Measurements from ENCODE around the gene DNASE1L2.

The DNASE1L2 gene

DNA sequence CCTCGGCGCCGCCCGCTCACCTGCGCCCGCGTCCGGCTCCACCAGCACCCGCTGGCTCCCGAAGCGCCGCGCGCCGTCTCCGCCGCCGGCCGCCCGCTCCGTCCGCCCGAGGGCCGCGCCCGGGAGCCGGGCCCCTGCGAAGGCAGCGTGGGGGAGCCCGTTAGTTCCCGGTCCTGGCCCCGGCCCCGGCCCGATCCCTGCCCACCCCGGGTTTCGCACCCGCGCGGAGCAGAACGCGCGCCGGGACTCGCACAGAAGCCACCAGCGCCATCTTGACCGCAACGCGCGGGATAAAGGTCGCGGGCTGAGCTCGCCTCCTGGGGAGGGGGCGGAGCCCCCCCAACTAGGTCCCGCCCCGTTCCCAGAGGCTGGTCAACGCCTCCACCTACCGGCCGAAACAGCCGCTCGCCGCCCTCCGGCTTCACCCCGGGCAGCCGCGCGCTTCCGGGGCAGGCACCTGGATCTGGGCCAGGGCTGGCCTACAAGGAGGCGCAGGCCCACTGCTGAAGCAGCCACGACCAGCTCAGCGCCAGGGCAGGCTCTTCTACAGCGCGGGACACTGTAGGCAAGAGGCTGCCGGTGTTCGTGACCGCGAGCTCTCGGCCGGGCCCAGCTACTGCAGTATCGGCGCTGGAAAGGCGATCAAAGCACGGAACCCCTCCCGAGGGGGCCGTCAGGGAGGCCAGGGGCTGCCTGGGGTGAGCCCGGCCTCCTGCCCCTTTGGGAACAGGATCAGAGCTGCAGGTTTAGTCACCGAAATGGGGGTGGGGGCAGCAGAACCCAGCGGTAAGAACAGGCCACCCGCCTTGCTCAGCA lies 15.3 kb downstream of the DNASE1L2 start, which contains the start of gene ECI1 (continued):
- TF ChIP-seq GLI4 (tag by site-specific recombination; IDR thresholded peaks at IDR 0.05) (no peak), ZNF48 (tag by site-specific recombination; IDR thresholded peaks at IDR 0.05) (no peak), ZNF37A (tag by site-specific recombination; IDR thresholded peaks at IDR 0.05) (0 out of 2 replicates have a peak, but pooled peaks have one; percentile 6), ZBTB21 (tag by site-specific recombination; IDR thresholded peaks at IDR 0.05) (no peak), ZNF248 (tag by site-specific recombination; IDR thresholded peaks at IDR 0.05) (no peak), ZNF571 (tag by site-specific recombination; IDR thresholded peaks at IDR 0.05) (no peak), ZNF426 (tag by site-specific recombination; IDR thresholded peaks at IDR 0.05) (no peak), SP2 (tag by site-specific recombination; IDR thresholded peaks at IDR 0.05) (peak; percentile 98), ZNF521 (tag by site-specific recombination; IDR thresholded peaks at IDR 0.05) (no peak), ZNF555 (tag by site-specific recombination; conservative IDR thresholded peaks at IDR 0.05) (no peak), ZNF707 (tag by site-specific recombination; IDR thresholded peaks at IDR 0.05) (no peak), ZNF791 (tag by site-specific recombination; IDR thresholded peaks at IDR 0.05) (no peak), ZNF843 (tag by site-specific recombination; IDR thresholded peaks at IDR 0.05) (peak; percentile 75), ZNF221 (tag by site-specific recombination; IDR thresholded peaks at IDR 0.05; ENCODE audit: borderline replicate concordance) (no peak), ZNF626 (tag by site-specific recombination; IDR thresholded peaks at IDR 0.05) (no peak; the same call in 1 of the 2 replicates), ZNF747 (tag by site-specific recombination; IDR thresholded peaks at IDR 0.05) (no peak), ZNF785 (tag by site-specific recombination; IDR thresholded peaks at IDR 0.05) (no peak), ZNF664 (tag by site-specific recombination; IDR thresholded peaks at IDR 0.05) (no peak), ZNF175 (tag by site-specific recombination; IDR thresholded peaks at IDR 0.05) (no peak), ZNF654 (tag by site-specific recombination; IDR thresholded peaks at IDR 0.05; ENCODE audit: low read depth) (peak; percentile 55), ZNF211 (tag by site-specific recombination; IDR thresholded peaks at IDR 0.05; ENCODE audit: low read depth) (no peak), ZNF621 (tag by site-specific recombination; IDR thresholded peaks at IDR 0.05) (no peak), ZNF132 (tag by site-specific recombination; IDR thresholded peaks at IDR 0.05; ENCODE audit: borderline replicate concordance) (no peak)
- TF ChIP-seq, protein P1, sequence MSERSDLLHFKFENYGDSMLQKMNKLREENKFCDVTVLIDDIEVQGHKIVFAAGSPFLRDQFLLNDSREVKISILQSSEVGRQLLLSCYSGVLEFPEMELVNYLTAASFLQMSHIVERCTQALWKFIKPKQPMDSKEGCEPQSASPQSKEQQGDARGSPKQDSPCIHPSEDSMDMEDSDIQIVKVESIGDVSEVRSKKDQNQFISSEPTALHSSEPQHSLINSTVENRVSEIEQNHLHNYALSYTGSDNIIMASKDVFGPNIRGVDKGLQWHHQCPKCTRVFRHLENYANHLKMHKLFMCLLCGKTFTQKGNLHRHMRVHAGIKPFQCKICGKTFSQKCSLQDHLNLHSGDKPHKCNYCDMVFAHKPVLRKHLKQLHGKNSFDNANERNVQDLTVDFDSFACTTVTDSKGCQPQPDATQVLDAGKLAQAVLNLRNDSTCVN (tag by site-specific recombination; optimal IDR thresholded peaks at IDR 0.05): peak; percentile 97
- TF ChIP-seq, protein P2, sequence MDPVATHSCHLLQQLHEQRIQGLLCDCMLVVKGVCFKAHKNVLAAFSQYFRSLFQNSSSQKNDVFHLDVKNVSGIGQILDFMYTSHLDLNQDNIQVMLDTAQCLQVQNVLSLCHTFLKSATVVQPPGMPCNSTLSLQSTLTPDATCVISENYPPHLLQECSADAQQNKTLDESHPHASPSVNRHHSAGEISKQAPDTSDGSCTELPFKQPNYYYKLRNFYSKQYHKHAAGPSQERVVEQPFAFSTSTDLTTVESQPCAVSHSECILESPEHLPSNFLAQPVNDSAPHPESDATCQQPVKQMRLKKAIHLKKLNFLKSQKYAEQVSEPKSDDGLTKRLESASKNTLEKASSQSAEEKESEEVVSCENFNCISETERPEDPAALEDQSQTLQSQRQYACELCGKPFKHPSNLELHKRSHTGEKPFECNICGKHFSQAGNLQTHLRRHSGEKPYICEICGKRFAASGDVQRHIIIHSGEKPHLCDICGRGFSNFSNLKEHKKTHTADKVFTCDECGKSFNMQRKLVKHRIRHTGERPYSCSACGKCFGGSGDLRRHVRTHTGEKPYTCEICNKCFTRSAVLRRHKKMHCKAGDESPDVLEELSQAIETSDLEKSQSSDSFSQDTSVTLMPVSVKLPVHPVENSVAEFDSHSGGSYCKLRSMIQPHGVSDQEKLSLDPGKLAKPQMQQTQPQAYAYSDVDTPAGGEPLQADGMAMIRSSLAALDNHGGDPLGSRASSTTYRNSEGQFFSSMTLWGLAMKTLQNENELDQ (tag by site-specific recombination; IDR thresholded peaks at IDR 0.05; ENCODE audit: low read depth): no peak
- TF ChIP-seq, protein P3, sequence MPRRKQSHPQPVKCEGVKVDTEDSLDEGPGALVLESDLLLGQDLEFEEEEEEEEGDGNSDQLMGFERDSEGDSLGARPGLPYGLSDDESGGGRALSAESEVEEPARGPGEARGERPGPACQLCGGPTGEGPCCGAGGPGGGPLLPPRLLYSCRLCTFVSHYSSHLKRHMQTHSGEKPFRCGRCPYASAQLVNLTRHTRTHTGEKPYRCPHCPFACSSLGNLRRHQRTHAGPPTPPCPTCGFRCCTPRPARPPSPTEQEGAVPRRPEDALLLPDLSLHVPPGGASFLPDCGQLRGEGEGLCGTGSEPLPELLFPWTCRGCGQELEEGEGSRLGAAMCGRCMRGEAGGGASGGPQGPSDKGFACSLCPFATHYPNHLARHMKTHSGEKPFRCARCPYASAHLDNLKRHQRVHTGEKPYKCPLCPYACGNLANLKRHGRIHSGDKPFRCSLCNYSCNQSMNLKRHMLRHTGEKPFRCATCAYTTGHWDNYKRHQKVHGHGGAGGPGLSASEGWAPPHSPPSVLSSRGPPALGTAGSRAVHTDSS (tag by site-specific recombination; IDR thresholded peaks at IDR 0.05): no peak
- TF ChIP-seq, protein P4, sequence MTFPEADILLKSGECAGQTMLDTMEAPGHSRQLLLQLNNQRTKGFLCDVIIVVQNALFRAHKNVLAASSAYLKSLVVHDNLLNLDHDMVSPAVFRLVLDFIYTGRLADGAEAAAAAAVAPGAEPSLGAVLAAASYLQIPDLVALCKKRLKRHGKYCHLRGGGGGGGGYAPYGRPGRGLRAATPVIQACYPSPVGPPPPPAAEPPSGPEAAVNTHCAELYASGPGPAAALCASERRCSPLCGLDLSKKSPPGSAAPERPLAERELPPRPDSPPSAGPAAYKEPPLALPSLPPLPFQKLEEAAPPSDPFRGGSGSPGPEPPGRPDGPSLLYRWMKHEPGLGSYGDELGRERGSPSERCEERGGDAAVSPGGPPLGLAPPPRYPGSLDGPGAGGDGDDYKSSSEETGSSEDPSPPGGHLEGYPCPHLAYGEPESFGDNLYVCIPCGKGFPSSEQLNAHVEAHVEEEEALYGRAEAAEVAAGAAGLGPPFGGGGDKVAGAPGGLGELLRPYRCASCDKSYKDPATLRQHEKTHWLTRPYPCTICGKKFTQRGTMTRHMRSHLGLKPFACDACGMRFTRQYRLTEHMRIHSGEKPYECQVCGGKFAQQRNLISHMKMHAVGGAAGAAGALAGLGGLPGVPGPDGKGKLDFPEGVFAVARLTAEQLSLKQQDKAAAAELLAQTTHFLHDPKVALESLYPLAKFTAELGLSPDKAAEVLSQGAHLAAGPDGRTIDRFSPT (tag by site-specific recombination; IDR thresholded peaks at IDR 0.05): peak; percentile 100
- TF ChIP-seq, protein P5, sequence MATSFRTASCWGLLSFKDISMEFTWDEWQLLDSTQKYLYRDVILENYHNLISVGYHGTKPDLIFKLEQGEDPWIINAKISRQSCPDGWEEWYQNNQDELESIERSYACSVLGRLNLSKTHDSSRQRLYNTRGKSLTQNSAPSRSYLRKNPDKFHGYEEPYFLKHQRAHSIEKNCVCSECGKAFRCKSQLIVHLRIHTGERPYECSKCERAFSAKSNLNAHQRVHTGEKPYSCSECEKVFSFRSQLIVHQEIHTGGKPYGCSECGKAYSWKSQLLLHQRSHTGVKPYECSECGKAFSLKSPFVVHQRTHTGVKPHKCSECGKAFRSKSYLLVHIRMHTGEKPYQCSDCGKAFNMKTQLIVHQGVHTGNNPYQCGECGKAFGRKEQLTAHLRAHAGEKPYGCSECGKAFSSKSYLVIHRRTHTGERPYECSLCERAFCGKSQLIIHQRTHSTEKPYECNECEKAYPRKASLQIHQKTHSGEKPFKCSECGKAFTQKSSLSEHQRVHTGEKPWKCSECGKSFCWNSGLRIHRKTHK (tag by site-specific recombination; IDR thresholded peaks at IDR 0.05): no peak
- TF ChIP-seq, protein P6, sequence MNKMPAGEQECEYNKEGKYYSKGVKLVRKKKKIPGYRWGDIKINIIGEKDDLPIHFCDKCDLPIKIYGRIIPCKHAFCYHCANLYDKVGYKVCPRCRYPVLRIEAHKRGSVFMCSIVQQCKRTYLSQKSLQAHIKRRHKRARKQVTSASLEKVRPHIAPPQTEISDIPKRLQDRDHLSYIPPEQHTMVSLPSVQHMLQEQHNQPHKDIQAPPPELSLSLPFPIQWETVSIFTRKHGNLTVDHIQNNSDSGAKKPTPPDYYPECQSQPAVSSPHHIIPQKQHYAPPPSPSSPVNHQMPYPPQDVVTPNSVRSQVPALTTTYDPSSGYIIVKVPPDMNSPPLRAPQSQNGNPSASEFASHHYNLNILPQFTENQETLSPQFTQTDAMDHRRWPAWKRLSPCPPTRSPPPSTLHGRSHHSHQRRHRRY (tag by site-specific recombination; IDR thresholded peaks at IDR 0.05): no peak

Measured in HEK293 (cell line).